GM21528 (cell line): ENCODE data around the gene ATP23.
A peak's percentile ranks its signal among the peaks of the same experiment; 100 is the strongest.

Source experiments
- ATAC-seq: cut with Tn5 transposase; IDR thresholded peaks from one replicate; pipeline ENCODE4 v1.9.1; 2021; ENCODE audit warnings: mild to moderate bottlenecking, moderate library complexity; ENCODE audit not compliant: unreplicated experiment, low FRiP score

The ATP23 gene

GRCh38 chr12:57941165-57941894 is at the start of gene ATP23:
ATP23 (plus strand) TSS chr12:57941567; CDS start chr12:57941702, 135 bp downstream.
- peak; percentile 91 for ATAC-seq

DNA sequence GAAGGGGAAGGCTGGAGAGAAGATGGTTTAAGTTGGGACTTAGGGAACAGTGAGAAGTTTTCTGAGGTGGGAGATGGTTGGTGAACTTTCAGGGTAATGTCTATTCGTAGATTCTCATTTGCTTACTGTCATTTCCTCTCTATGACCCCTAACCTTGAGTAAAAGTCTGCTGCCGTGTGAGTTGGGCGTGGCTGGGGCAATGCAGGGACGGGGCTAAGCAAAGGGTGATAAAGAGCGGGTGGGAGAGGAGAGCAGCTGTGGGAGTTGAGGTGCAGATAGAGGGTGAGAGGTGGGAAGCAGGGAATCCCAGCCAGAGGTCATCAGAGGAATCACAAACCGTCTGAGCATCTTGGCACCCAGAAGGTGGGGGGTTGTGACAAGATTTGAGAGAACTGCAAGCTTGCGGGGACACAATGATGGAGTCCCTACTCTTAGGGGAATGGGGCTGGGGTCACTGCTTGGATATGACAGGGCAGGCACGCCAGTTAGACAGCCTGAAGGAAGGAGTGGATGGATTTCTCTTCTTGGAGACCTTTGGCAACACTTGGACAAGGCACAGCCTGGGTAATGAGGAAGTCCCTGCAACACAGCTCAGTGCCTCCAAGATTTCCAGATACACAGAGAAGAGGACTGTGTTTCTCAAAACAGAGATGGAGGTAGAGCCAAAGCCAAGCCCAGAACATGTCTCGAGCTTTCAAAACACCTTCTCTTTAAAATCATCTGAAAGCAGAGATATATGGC is 49.0 kb upstream of the ATP23 start:
- ATAC-seq: no peak

GRCh38 chr12:57893431-57894353 is 47.7 kb upstream of the ATP23 start:
- no peak for ATAC-seq

GRCh38 chr12:57894399-57895292 is 46.7 kb upstream of the ATP23 start:
- ATAC-seq: no peak

DNA sequence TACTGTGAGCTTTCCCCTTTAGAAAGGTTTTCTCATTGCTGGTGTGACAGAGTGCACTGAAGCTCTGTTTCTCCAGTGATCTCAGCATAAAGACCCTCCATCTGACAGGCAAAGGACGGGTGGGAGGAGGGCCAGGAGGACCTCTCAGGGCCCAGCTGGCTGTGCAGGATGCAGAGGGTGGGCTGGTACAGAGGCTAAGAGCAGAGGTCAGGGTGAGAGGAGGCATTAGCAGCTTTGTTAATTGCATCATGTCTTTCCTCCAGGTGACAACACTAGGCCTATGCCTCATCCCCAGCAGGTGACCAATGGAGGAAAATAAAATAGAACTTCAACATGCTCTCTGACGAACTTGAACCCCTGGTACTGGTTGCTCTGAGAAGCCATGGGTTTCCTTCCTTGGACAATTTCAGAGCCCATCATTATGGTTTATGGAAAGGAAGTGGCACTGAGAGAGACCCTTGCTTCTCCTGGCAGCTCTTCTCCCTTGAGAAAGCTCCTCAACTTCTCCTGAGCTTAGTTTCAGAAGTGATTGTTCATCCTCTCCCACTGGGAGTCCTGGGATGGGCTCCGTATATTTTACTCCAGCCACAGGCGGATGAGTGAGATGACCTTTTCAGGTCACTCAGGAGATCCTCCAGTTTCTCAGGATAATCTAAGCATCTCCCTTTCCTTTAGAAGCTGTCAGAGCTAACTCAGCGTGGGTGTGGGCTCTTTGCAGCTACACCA is 45.8 kb upstream of the ATP23 start:
- no peak for ATAC-seq

DNA sequence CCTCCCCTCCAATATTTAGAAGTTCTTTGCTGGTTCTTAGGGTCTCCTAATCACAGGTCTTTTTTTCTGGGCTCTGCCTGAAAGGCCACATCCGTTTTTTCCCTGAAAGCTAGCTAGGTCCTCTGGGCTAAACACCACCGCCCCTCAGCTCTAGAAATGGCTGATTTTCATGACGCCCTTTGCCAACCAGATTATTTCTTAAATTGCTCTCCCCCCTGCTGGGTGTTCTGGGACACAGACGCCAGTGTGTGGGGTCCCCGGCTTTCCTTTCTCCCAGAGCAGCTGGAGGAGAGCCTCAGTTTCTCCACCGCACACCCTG is 45.3 kb upstream of the ATP23 start:
- no peak for ATAC-seq

DNA sequence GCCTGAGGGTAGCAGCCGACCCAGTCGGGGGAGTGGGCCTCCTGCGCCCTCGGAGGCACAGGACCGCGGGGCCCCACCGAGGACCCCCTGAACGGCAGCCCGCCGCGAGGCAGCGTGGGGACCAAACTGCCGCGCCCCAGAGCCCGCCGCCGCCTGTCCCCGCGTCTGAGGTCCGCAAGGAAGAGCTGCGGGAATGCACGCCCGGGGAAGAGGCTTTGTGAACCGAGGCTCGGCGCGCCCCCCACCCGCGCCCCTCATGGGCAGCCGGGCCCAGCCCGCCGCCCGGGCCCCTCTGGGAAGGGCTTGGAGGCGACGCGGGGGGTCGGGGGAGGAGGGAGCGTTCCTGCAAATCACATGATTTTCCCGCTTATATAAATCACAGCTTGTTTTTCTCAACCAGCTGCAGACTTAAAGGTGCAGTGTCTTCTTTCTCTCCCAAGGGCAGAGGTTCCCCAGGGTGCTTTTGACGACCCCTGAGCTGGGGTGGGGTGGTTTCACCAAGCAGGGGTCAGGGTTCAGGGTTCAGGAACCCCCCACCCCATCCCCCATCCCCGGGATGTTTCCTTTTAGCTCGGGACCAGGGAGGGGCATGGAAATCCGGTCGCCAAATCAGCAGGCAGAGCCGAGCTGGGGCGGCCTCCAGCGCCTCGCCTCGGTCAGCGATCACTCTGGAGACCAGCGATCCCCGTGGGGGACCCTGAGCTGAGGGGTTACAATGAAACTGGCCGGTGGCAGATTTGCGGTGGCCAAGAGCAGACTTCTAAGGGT is 44.7 kb upstream of the ATP23 start:
- no peak for ATAC-seq

DNA sequence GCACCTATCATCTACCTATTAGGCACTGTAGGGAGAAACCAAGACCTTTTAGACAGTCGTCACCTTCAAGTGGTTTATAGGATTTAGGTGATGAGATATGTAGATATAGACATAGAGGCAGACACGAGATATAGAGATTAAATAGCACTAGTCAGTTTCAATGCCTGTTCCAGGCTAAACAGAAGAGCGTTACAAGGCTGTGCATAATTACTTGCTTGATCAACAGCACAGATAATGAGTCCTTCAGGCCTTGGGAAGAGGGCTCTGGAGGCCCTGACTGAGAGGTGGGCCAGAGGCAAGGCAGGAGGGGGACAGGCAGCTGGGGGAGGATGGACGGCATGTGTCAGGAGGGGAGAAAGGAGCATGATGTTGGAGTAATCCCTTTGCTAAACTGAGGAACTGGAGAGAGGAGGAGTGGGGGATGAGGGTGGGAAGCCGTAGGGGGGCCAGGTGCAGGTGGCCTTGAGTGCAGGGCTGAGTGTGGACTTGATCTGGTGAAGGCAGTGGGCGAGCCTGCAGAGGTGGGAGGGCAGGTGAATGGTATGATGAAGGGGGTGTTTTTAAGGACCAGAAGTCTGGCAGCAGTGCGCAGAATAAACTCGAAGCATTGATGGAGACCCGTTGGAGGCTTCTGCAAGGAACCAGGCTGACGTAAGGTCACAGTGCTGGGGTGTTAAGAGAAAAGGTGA is 43.9 kb upstream of the ATP23 start:
- ATAC-seq: no peak

- peak; percentile 36 for ATAC-seq
These were observed 42.9 kb upstream of the ATP23 start for GRCh38 chr12:57898308-57898970.

DNA sequence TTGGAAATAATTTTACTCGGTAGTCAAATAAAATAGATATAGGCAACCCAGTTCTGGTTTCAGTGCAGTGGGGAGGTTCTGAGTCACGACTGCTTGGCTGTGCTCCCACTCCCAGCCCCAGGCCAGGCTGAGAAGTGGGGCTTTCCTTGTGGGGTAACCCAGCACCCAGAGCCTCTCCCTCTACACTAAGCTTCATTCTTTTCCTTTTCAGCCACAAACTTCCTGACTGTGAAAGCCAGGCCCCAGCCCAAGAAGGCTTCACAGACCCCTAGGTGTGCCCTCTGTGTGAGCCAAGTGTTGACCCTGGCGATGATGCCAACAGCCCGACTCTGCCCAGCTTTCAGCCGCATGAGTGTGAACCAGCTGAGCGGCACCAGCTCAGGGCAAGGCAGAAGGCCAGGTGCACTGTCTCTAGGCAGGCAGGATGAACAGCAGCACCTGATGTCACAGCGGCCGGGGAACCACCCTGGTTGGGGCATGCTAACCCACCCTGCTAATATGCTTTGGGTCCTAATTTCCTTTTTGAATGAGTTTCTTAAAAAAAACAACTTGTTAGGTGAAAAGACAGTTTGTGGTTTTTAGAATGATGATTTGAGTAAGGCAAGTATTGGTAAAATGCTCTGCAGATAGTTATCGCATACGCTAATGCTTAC is 42.2 kb upstream of the ATP23 start:
- peak; percentile 85 for ATAC-seq

GRCh38 chr12:57902478-57902969 is 38.8 kb upstream of the ATP23 start:
- ATAC-seq: no peak

DNA sequence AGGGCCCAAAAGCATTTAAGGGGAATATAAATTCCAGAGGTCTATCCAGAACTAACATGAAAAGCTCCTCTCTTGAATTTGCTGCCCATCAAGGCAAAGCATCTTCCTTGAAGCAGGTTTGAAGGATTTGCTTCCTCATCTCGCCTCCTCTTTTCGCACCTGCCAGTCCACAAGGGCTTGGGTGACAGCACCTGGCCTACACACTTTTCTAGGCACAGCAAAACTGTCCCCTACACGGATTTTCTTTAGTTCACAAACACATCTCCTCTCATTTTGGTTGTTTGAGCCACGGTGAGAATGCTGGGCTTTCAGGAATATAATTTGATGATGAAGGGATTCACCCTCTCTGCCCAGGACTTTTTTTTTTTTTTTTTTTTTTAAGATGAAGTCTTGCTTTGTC is 36.9 kb upstream of the ATP23 start:
- ATAC-seq: no peak

GRCh38 chr12:57904848-57905811 is 36.2 kb upstream of the ATP23 start:
- ATAC-seq: peak; percentile 91

- no peak for ATAC-seq
These were observed 35.4 kb upstream of the ATP23 start for GRCh38 chr12:57905812-57906475.

GRCh38 chr12:57906821-57907220 is 34.5 kb upstream of the ATP23 start:
- ATAC-seq: no peak
